ENCODE measurements around the gene GPC6.

GPC6 gene

DNA sequence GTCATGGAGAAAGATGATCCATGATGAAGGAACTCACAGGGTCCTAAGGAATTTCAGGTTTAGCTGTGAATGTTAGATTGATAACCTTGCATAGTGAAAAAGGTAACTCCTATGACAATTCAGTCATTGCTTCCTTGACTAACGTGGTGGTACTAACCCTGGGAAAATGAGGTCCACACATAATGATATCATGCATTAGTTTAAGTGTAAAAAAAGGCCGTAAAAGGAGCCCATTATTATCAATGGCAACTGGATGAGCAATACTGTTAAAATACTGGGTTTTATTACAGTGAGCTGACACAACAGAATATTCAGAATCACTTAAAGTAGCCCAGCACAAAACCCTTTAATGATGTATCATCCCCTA lies 737.5 kb downstream of the GPC6 start:
- Histone ChIP-seq H2AFZ (ENCODE audit: low read depth, low read length) (no peak overlapping the region), H3K27ac (ENCODE audit: low read length, poor library complexity, severe bottlenecking) (no peak overlapping the region), H3K79me1 (replicated peaks; ENCODE audit: low read length, poor library complexity, severe bottlenecking) (no peaks in the 10 kb centered on the region), H2BK5ac (ENCODE audit: low read depth, low read length, poor library complexity, severe bottlenecking) (no peak overlapping the region), H3K9me3 (ENCODE audit: control insufficient read depth, low read length) (no peaks in the 10 kb centered on the region), H3K27me3 (ENCODE audit: control insufficient read depth in 1 of 2, insufficient read depth in 1 of 2, low read length in 2 of 2) (no peaks in the 10 kb centered on the region), H3K4me2 (ENCODE audit: low read length, poor library complexity, severe bottlenecking) (no peak overlapping the region), H3K36me3 (ENCODE audit: control insufficient read depth in 1 of 2, insufficient read depth in 2 of 2, low read depth in 1 of 2, low read length in 2 of 2) (no peaks in the 10 kb centered on the region), H4K91ac (ENCODE audit: low read length) (no peak overlapping the region), H2BK15ac (ENCODE audit: low read depth, poor library complexity, severe bottlenecking) (no peak overlapping the region), H3K4me3 (ENCODE audit: insufficient read depth in 1 of 2, low read depth in 1 of 2, low read length in 2 of 2) (no peak overlapping the region), H3K23ac (ENCODE audit: low read length in 2 of 2) (no peak overlapping the region), H3K9ac (ENCODE audit: low read length) (no peak overlapping the region), H3K4me1 (ENCODE audit: control insufficient read depth, insufficient read depth, low read depth, low read length) (no peaks in the 10 kb centered on the region), H3K18ac (ENCODE audit: low read depth in 1 of 2, low read length in 2 of 2) (no peak overlapping the region), H2AK5ac (ENCODE audit: low read length, severe bottlenecking) (no peak overlapping the region), H2BK120ac (ENCODE audit: low read depth, low read length) (no peak overlapping the region), H2BK12ac (ENCODE audit: low read length in 2 of 2) (no peak overlapping the region), H3K14ac (ENCODE audit: low read length in 2 of 2) (no peak overlapping the region), H4K8ac (ENCODE audit: low read length) (no peak overlapping the region), H3K4ac (ENCODE audit: low read depth in 1 of 2, low read length in 2 of 2) (no peak overlapping the region)
- DNase-seq: no peak
- 60% methylated on average over 1 of the region's 2 CpGs for WGBS

DNA sequence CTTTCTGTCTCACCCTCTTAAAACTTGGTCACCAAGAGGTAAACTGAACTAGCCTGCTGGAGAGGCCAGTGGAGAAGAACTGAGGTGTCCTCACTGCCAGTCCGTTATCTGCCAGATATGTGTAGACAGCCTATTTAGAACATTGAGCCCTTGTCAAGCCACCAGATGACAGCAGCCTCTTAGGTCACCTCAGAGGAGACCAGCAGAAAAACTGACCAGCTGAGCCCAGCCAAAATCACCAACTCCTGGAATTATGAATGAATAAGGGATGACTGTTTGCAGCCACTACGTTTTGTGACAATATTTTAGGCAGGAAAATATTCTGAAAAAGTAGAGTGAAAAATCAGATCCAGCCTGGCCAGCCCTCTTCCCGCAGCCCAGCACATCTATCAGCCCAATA lies 739.0 kb downstream of the GPC6 start:
- Histone ChIP-seq H3K36me3 (ENCODE audit: control insufficient read depth in 1 of 2, insufficient read depth in 2 of 2, low read depth in 1 of 2, low read length in 2 of 2) (no peaks in the 10 kb centered on the region), H3K4me3 (ENCODE audit: insufficient read depth in 1 of 2, low read depth in 1 of 2, low read length in 2 of 2) (no peak overlapping the region), H3K4ac (ENCODE audit: low read depth in 1 of 2, low read length in 2 of 2) (no peak overlapping the region), H2AK5ac (ENCODE audit: low read length, severe bottlenecking) (no peak overlapping the region), H2BK120ac (ENCODE audit: low read depth, low read length) (no peak overlapping the region), H4K91ac (ENCODE audit: low read length) (no peak overlapping the region), H3K9me3 (ENCODE audit: control insufficient read depth, low read length) (no peaks in the 10 kb centered on the region), H3K27ac (ENCODE audit: low read length, poor library complexity, severe bottlenecking) (no peak overlapping the region), H3K23ac (ENCODE audit: low read length in 2 of 2) (no peak overlapping the region), H2BK15ac (ENCODE audit: low read depth, poor library complexity, severe bottlenecking) (no peak overlapping the region), H2BK12ac (ENCODE audit: low read length in 2 of 2) (peak overlapping the region in 1 of 2 experiments; percentile 63), H4K8ac (ENCODE audit: low read length) (no peak overlapping the region), H3K14ac (ENCODE audit: low read length in 2 of 2) (peak overlapping the region in 1 of 2 experiments; percentile 32), H3K18ac (ENCODE audit: low read depth in 1 of 2, low read length in 2 of 2) (peak overlapping the region in 1 of 2 experiments; percentile 24), H3K27me3 (ENCODE audit: control insufficient read depth in 1 of 2, insufficient read depth in 1 of 2, low read length in 2 of 2) (no peaks in the 10 kb centered on the region), H3K4me1 (ENCODE audit: control insufficient read depth, insufficient read depth, low read depth, low read length) (no peaks in the 10 kb centered on the region), H3K9ac (ENCODE audit: low read length) (no peak overlapping the region), H3K4me2 (ENCODE audit: low read length, poor library complexity, severe bottlenecking) (no peak overlapping the region), H2BK5ac (ENCODE audit: low read depth, low read length, poor library complexity, severe bottlenecking) (no peak overlapping the region), H2AFZ (ENCODE audit: low read depth, low read length) (no peak overlapping the region), H3K79me1 (replicated peaks; ENCODE audit: low read length, poor library complexity, severe bottlenecking) (no peaks in the 10 kb centered on the region)
- WGBS: 100% methylated on average over 3 of the region's 3 CpGs
- DNase-seq: no peak

- Histone ChIP-seq H2AK5ac (ENCODE audit: low read length, severe bottlenecking) (no peak overlapping the region), H2BK5ac (ENCODE audit: low read depth, low read length, poor library complexity, severe bottlenecking) (no peak overlapping the region), H3K36me3 (ENCODE audit: control insufficient read depth in 1 of 2, insufficient read depth in 2 of 2, low read depth in 1 of 2, low read length in 2 of 2) (no peaks in the 10 kb centered on the region), H3K4ac (ENCODE audit: low read depth in 1 of 2, low read length in 2 of 2) (no peak overlapping the region), H2AFZ (ENCODE audit: low read depth, low read length) (no peak overlapping the region), H2BK120ac (ENCODE audit: low read depth, low read length) (no peak overlapping the region), H3K14ac (ENCODE audit: low read length in 2 of 2) (no peak overlapping the region), H3K4me1 (ENCODE audit: control insufficient read depth, insufficient read depth, low read depth, low read length) (no peaks in the 10 kb centered on the region), H2BK12ac (ENCODE audit: low read length in 2 of 2) (no peak overlapping the region), H3K4me2 (ENCODE audit: low read length, poor library complexity, severe bottlenecking) (no peak overlapping the region), H3K23ac (ENCODE audit: low read length in 2 of 2) (no peak overlapping the region), H3K27me3 (ENCODE audit: control insufficient read depth in 1 of 2, insufficient read depth in 1 of 2, low read length in 2 of 2) (no peaks in the 10 kb centered on the region), H4K91ac (ENCODE audit: low read length) (no peak overlapping the region), H3K9ac (ENCODE audit: low read length) (no peak overlapping the region), H3K79me1 (replicated peaks; ENCODE audit: low read length, poor library complexity, severe bottlenecking) (no peaks in the 10 kb centered on the region), H2BK15ac (ENCODE audit: low read depth, poor library complexity, severe bottlenecking) (no peak overlapping the region), H3K4me3 (ENCODE audit: insufficient read depth in 1 of 2, low read depth in 1 of 2, low read length in 2 of 2) (no peak overlapping the region), H3K27ac (ENCODE audit: low read length, poor library complexity, severe bottlenecking) (no peak overlapping the region), H3K18ac (ENCODE audit: low read depth in 1 of 2, low read length in 2 of 2) (no peak overlapping the region), H3K9me3 (ENCODE audit: control insufficient read depth, low read length) (no peaks in the 10 kb centered on the region), H4K8ac (ENCODE audit: low read length) (no peak overlapping the region)
- no peak for DNase-seq
- WGBS: no CpG with 5 or more reads among the region's 2 CpGs
Observed at GRCh38 chr13:93966267-93966936, 739.8 kb downstream of the GPC6 start.

- no peaks in the 10 kb centered on the region for H3K4me1 ChIP-seq (ENCODE audit: control insufficient read depth, insufficient read depth, low read depth, low read length)
- no peaks in the 10 kb centered on the region for H3K9me3 ChIP-seq (ENCODE audit: control insufficient read depth, low read length)
- H4K8ac ChIP-seq (ENCODE audit: low read length): no peak overlapping the region
- no CpG with 5 or more reads among the region's 2 CpGs for WGBS
- H2AK5ac ChIP-seq (ENCODE audit: low read length, severe bottlenecking): no peak overlapping the region
- H3K9ac ChIP-seq (ENCODE audit: low read length): no peak overlapping the region
- H2BK15ac ChIP-seq (ENCODE audit: low read depth, poor library complexity, severe bottlenecking): no peak overlapping the region
- no peak overlapping the region for H2AFZ ChIP-seq (ENCODE audit: low read depth, low read length)
- H3K4ac ChIP-seq (ENCODE audit: low read depth in 1 of 2, low read length in 2 of 2): no peak overlapping the region
- no peak overlapping the region for H2BK12ac ChIP-seq (ENCODE audit: low read length in 2 of 2)
- H3K23ac ChIP-seq (ENCODE audit: low read length in 2 of 2): no peak overlapping the region
- no peak overlapping the region for H3K27ac ChIP-seq (ENCODE audit: low read length, poor library complexity, severe bottlenecking)
- no peak overlapping the region for H3K18ac ChIP-seq (ENCODE audit: low read depth in 1 of 2, low read length in 2 of 2)
- no peak overlapping the region for H2BK5ac ChIP-seq (ENCODE audit: low read depth, low read length, poor library complexity, severe bottlenecking)
- DNase-seq: no peak
- no peak overlapping the region for H4K91ac ChIP-seq (ENCODE audit: low read length)
- no peak overlapping the region for H2BK120ac ChIP-seq (ENCODE audit: low read depth, low read length)
- H3K36me3 ChIP-seq (ENCODE audit: control insufficient read depth in 1 of 2, insufficient read depth in 2 of 2, low read depth in 1 of 2, low read length in 2 of 2): no peaks in the 10 kb centered on the region
- no peak overlapping the region for H3K4me3 ChIP-seq (ENCODE audit: insufficient read depth in 1 of 2, low read depth in 1 of 2, low read length in 2 of 2)
- H3K4me2 ChIP-seq (ENCODE audit: low read length, poor library complexity, severe bottlenecking): no peak overlapping the region
- H3K14ac ChIP-seq (ENCODE audit: low read length in 2 of 2): no peak overlapping the region
- no peaks in the 10 kb centered on the region for H3K27me3 ChIP-seq (ENCODE audit: control insufficient read depth in 1 of 2, insufficient read depth in 1 of 2, low read length in 2 of 2)
- H3K79me1 ChIP-seq (replicated peaks; ENCODE audit: low read length, poor library complexity, severe bottlenecking): no peaks in the 10 kb centered on the region
Observed at GRCh38 chr13:93967286-93967685, 740.7 kb downstream of the GPC6 start.

All from mesenchymal stem cell (in vitro differentiated cells and primary cell).